Measurements from ENCODE around the gene RAB40B.

DNA sequence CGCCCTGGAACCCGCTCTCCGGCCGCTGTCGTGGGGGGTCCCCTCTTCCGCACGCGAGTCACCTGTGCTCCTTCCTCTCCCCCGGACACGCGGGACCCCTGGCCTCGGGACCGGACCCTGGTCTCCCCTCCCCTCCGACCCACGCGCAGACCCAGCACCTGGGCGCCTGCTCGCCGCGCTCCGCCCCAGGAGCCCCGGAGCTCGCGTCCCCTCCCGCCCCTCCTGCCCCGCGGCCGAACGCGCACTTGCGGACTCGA, 762 bp downstream of the RAB40B start:
- TF ChIP-seq, protein P1, sequence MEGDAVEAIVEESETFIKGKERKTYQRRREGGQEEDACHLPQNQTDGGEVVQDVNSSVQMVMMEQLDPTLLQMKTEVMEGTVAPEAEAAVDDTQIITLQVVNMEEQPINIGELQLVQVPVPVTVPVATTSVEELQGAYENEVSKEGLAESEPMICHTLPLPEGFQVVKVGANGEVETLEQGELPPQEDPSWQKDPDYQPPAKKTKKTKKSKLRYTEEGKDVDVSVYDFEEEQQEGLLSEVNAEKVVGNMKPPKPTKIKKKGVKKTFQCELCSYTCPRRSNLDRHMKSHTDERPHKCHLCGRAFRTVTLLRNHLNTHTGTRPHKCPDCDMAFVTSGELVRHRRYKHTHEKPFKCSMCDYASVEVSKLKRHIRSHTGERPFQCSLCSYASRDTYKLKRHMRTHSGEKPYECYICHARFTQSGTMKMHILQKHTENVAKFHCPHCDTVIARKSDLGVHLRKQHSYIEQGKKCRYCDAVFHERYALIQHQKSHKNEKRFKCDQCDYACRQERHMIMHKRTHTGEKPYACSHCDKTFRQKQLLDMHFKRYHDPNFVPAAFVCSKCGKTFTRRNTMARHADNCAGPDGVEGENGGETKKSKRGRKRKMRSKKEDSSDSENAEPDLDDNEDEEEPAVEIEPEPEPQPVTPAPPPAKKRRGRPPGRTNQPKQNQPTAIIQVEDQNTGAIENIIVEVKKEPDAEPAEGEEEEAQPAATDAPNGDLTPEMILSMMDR (IDR thresholded peaks at IDR 0.05) = no peak
- no peak for TF ChIP-seq POLR2A (IDR thresholded peaks at IDR 0.05)
- no peak for TF ChIP-seq POLR2AphosphoS5 (IDR thresholded peaks at IDR 0.05)

Measured in breast epithelium (tissue), 3 donors.